Measurements from ENCODE around the gene FARP1. TPM values are rescaled to one million over a fixed set of nuclear protein-coding genes. Genes with fewer than 3 reads are reported as not detected.

Gene FARP1
- total RNA-seq, 4 donors from 2014 or later = 1.5 to 10.3 (median 6.4) TPM

GRCh38 chr13:98112456-98112855 is 30.4 kb upstream of the FARP1 start:
- TF ChIP-seq POLR2A (IDR thresholded peaks at IDR 0.05) = no peak
- no peak for TF ChIP-seq CTCF (IDR thresholded peaks at IDR 0.05)
- H3K4me3 ChIP-seq = no peak overlapping the region
- 74 to 79% methylated on average over 3 of the region's 3 CpGs for WGBS, 2 donors
- no peaks in the 10 kb centered on the region for H3K36me3 ChIP-seq
- no peak for DNase-seq
- intact Hi-C loops (cut with DNase I) = no loop called here
- no peaks in the 10 kb centered on the region for H3K4me1 ChIP-seq
- H3K27ac ChIP-seq = no peak overlapping the region
- H3K9me3 ChIP-seq = no peaks in the 10 kb centered on the region
- no peaks in the 10 kb centered on the region for H3K27me3 ChIP-seq

GRCh38 chr13:98118865-98119264 is 24.0 kb upstream of the FARP1 start:
- no peak for DNase-seq
- Histone ChIP-seq H3K27ac (no peak overlapping the region), H3K9me3 (peaks cover 0 to 9% (median 0%) of the 10 kb centered on the region in 3 donors), H3K27me3 (peaks cover 0 to 5% (median 0%) of the 10 kb centered on the region in 4 donors), H3K4me3 (no peak overlapping the region), H3K36me3 (no peaks in the 10 kb centered on the region), H3K4me1 (no peaks in the 10 kb centered on the region)
- intact Hi-C loops (cut with DNase I) = no loop called here
- TF ChIP-seq CTCF (IDR thresholded peaks at IDR 0.05) (no peak), POLR2A (IDR thresholded peaks at IDR 0.05) (no peak)

DNA sequence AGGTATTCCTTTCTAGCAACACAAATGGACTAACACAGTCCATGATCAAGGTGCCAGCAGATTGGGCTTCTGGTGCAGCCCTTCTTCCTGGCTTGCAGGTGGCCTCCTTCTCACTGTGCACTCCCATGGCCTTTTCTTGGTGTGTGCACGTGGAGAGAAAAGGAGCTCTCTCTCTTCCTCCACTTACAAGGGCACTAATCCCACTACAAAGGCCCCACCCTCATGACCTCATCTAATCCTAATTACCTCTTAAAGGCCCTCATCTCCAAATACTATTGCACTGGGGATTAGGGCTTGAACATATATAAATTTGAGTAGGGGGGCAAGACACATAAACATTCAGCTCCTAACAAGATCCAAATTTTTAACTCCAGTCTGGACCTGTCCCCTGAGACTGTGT is 19.7 kb upstream of the FARP1 start:
- H3K4me3 ChIP-seq = no peak overlapping the region
- H3K27ac ChIP-seq = no peak overlapping the region
- WGBS, 2 donors = 22 to 43% methylated on average over 1 of the region's 1 CpG
- peaks cover 0 to 5% (median 0%) of the 10 kb centered on the region in 4 donors for H3K27me3 ChIP-seq
- H3K9me3 ChIP-seq = peaks cover 0 to 9% (median 0%) of the 10 kb centered on the region in 3 donors
- no peaks in the 10 kb centered on the region for H3K36me3 ChIP-seq
- DNase-seq = no peak
- intact Hi-C loops (cut with DNase I) = no loop called here
- no peaks in the 10 kb centered on the region for H3K4me1 ChIP-seq
- no peak for TF ChIP-seq CTCF (IDR thresholded peaks at IDR 0.05)
- TF ChIP-seq POLR2A (IDR thresholded peaks at IDR 0.05) = no peak

DNA sequence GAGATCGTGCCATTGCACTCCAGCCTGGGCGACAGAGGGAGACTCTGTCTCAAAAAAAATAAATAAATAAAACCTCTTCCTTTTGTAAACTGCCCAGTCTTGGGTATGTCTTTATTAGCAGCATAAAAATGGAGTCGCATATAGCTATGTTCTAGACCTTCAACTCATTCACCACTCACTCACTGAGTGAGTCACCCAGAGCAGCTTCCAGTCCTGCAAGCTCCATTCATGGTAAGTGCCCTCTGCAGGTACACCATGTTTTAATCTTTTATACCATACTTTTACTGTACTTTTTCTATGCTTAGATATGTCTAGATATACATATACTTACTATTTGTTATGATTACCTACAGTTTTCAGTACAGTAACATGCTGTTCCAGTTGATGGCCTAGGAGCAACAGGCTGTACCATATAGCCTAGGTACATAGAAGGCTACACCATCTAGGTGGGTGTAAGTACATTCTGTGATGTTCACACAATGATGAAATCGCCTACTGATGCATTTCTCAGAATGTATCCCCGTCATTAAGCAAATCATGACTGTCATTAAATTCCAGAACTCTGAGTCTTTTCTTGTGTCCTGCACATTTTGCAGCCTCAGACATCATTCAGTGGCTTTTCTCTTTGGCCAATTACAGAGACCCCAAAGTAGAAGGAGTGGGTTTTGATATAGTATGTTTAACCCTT is 13.7 kb upstream of the FARP1 start:
- intact Hi-C loops (cut with DNase I) = no loop called here

More for the DNA sequence above, 13.7 kb upstream of the FARP1 start:
- no peak overlapping the region for H3K27ac ChIP-seq
- H3K36me3 ChIP-seq = no peaks in the 10 kb centered on the region
- no peak for DNase-seq
- H3K9me3 ChIP-seq = no peaks in the 10 kb centered on the region
- H3K27me3 ChIP-seq = peaks cover 0 to 13% (median 0%) of the 10 kb centered on the region in 4 donors
- 83 to 87% methylated on average over 5 of the region's 5 CpGs for WGBS, 2 donors
- TF ChIP-seq CTCF (IDR thresholded peaks at IDR 0.05) = no peak
- TF ChIP-seq POLR2A (IDR thresholded peaks at IDR 0.05) = no peak
- no peak overlapping the region for H3K4me3 ChIP-seq
- H3K4me1 ChIP-seq = no peaks in the 10 kb centered on the region
